GM12878 (cell line): ENCODE measurements around the gene SUGCT. TPM values are rescaled to one million over a fixed set of nuclear protein-coding genes. Genes with fewer than 3 reads are reported as not detected.

Source experiments
- ATAC-seq: fragments of 200-7000 bp; cut with Tn5 transposase; 3 replicates; pipeline ENCODE4 v1.9.1; 2020; ENCODE audit warnings: mild to moderate bottlenecking, moderate library complexity
- BruUV-seq: library from RNA; stranded (reverse); fragments of 400-500 nt; replicated peaks from 2 replicates; lab custom pipeline; 2021; lab: Mats Ljungman, UMichigan
- CTCF ChIA-PET: fragments of 300-600 bp; sonication (Branson Sonifier 250); formaldehyde crosslinking; extraction: SDS; loops from one replicate; lab custom pipeline; 2021; ENCODE audit warnings: inconsistent platforms; lab: Yijun Ruan, JAX
- POLR2A ChIA-PET: fragments of 350-600 bp; formaldehyde crosslinking; extraction: SDS; loops from one replicate; lab custom pipeline; 2021; ENCODE audit warnings: inconsistent platforms; lab: Charles Lee
- RAD21 ChIA-PET: fragments of 300-600 bp; sonication (Branson Sonifier 250); formaldehyde crosslinking; loops from one replicate; lab custom pipeline; 2023; ENCODE audit warnings: antibody characterized with exemption; ENCODE audit not compliant: unreplicated experiment; lab: Charles Lee
- SMC1A ChIA-PET: fragments of 300-600 bp; sonication (Branson Sonifier 250); formaldehyde crosslinking; loops from one replicate; lab custom pipeline; 2023; ENCODE audit not compliant: unreplicated experiment, uncharacterized antibody; lab: Charles Lee
- DNase-seq: peaks from one replicate; pipeline ENCODE4 v3.0.0-alpha.2; 2011; ENCODE audit warnings: low read depth, low spot score
- FAIRE-seq: peaks from 3 replicates; lab custom pipeline; 2011; peaks lifted over from hg19 to GRCh38; lab: Jason Lieb, UNC
- H2AFZ ChIP-seq: 2 replicates; pipeline ENCODE4 v1.6.0; 2011; ENCODE audit warnings: low read depth, low read length, control low read depth; ENCODE audit not compliant: control insufficient read depth
- H3K27ac ChIP-seq: 2 replicates; pipeline ENCODE4 v1.5.1; 2011; ENCODE audit warnings: control low read depth; ENCODE audit not compliant: control insufficient read depth, insufficient read depth
- H3K27me3 ChIP-seq, 2 experiments: replicated peaks in 1 of 2; 2 replicates each; pipeline versions ENCODE4 v1.6.0 to v1.6.1; 2011; ENCODE audit warnings: low read length in 1 of 2; ENCODE audit not compliant: control insufficient read depth in 2 of 2, insufficient read depth in 2 of 2
- H3K36me3 ChIP-seq, 2 experiments: 2 replicates each; pipeline ENCODE4 v1.5.1; 2011; ENCODE audit warnings: low read length in 1 of 2; ENCODE audit not compliant: control insufficient read depth in 2 of 2, insufficient read depth in 2 of 2
- H3K4me1 ChIP-seq: 2 replicates; pipeline ENCODE4 v1.6.1; 2011; ENCODE audit warnings: mild to moderate bottlenecking, low read length, moderate library complexity, mixed read lengths; ENCODE audit not compliant: control insufficient read depth, insufficient read depth
- H3K4me2 ChIP-seq: 2 replicates; pipeline ENCODE4 v1.6.0; 2011; ENCODE audit warnings: control low read depth; ENCODE audit not compliant: control insufficient read depth, insufficient read depth
- H3K4me3 ChIP-seq: fragments of 200-600 bp; sonication (generic); 2 replicates; pipeline ENCODE4 v1.5.1; 2016
- H3K79me2 ChIP-seq: 2 replicates; pipeline ENCODE4 v1.6.0; 2011; ENCODE audit warnings: low read length; ENCODE audit not compliant: control insufficient read depth, insufficient read depth
- H3K9ac ChIP-seq: 2 replicates; pipeline ENCODE4 v1.8.0; 2011; ENCODE audit warnings: low read length, control low read depth, mixed read lengths; ENCODE audit not compliant: control insufficient read depth, insufficient read depth
- H3K9me3 ChIP-seq: replicated peaks from 3 replicates; pipeline ENCODE4 v1.5.1; 2011; ENCODE audit warnings: mild to moderate bottlenecking, low read length; ENCODE audit not compliant: control insufficient read depth, insufficient read depth
- H4K20me1 ChIP-seq: 2 replicates; pipeline ENCODE4 v1.6.0; 2011; ENCODE audit not compliant: control insufficient read depth, insufficient read depth
- ATF2 ChIP-seq: IDR thresholded peaks from 2 replicates; pipeline ENCODE4 v1.6.1; 2012; ENCODE audit warnings: low read length, inconsistent platforms
- BCL11A ChIP-seq: IDR thresholded peaks from 2 replicates; pipeline ENCODE4 v1.6.1; 2011; ENCODE audit warnings: low read depth, low read length
- BMI1 ChIP-seq: fragments of 450-650 bp; IDR thresholded peaks from 2 replicates; pipeline ENCODE4 v1.6.1; 2016; ENCODE audit warnings: mild to moderate bottlenecking, moderate library complexity, borderline replicate concordance
- ELK1 ChIP-seq: IDR thresholded peaks from 2 replicates; pipeline ENCODE4 v1.6.1; 2012; ENCODE audit warnings: low read depth, low read length, improper control_type of control experiment
- MEF2B ChIP-seq: fragments of 450-650 bp; IDR thresholded peaks from 2 replicates; pipeline ENCODE4 v1.6.1; 2018; ENCODE audit warnings: mild to moderate bottlenecking, moderate library complexity; ENCODE audit not compliant: partially characterized antibody, poor library complexity, severe bottlenecking
- NFIC ChIP-seq: IDR thresholded peaks from 2 replicates; pipeline ENCODE4 v1.6.1; 2012; ENCODE audit warnings: low read depth, mild to moderate bottlenecking, inconsistent platforms, low read length, moderate library complexity
- POU2F2 ChIP-seq: IDR thresholded peaks from 3 replicates; pipeline ENCODE4 v1.6.1; 2011; ENCODE audit warnings: low read depth, mild to moderate bottlenecking, low read length, borderline replicate concordance
- SMC3 ChIP-seq: IDR thresholded peaks from 2 replicates; pipeline ENCODE4 v1.6.1; 2011; ENCODE audit warnings: low read length, improper control_type of control experiment, borderline replicate concordance
- STAT3 ChIP-seq: IDR thresholded peaks from 2 replicates; pipeline ENCODE4 v1.6.1; 2011; ENCODE audit warnings: low read depth, low read length, improper control_type of control experiment
- TARDBP ChIP-seq: IDR thresholded peaks from 2 replicates; pipeline ENCODE4 v1.6.1; 2016; ENCODE audit warnings: borderline replicate concordance
- TCF7 ChIP-seq: IDR thresholded peaks from 2 replicates; pipeline ENCODE4 v1.6.1; 2014; ENCODE audit warnings: antibody characterized with exemption, borderline replicate concordance
- USF1 ChIP-seq: IDR thresholded peaks from 2 replicates; pipeline ENCODE4 v1.6.1; 2011; ENCODE audit warnings: borderline replicate concordance, low read depth, mild to moderate bottlenecking, moderate library complexity, mixed read lengths, low read length; ENCODE audit not compliant: insufficient read depth; ENCODE audit errors: extremely low read length
- WGBS: methylation state at CpG from one replicate; pipeline ENCODE4 v1.1.6; 2016; ENCODE audit warnings: low lambda C conversion rate; ENCODE audit not compliant: insufficient replicate concordance, insufficient coverage; ENCODE audit errors: missing lambda C conversion rate; 5-methylcytosine and 5-hydroxymethylcytosine counted together
- in situ Hi-C: fragments of 300-500 bp; cut with MboI; formaldehyde crosslinking; loops from 9 replicates; pipeline ENCODE4 v1.14.3; 2018; ENCODE audit warnings: mixed read lengths
- intact Hi-C: fragments of 100-400 bp; cut with micrococcal nuclease; formaldehyde crosslinking; loops from one replicate; pipeline ENCODE4 v1.14.2; 2022; ENCODE audit not compliant: unreplicated experiment
- polyA plus RNA-seq, 11 experiments: library from polyadenylated mRNA; depleted of rRNA in 4 of 11; unstranded in 6 of 11; stranded (reverse) in 5 of 11; fragments of >200 nt; fragmentation: Nextera tagmentation in 4 of 11; fragmentation: Illumina TruSeq in 1 of 11; extraction: Ambion mirVana in 4 of 11; extraction: Trizol in 1 of 11; gene quantifications; 1 replicate in 1 of 11; 2 replicates in 10 of 11; pipeline versions ENCODE4 v1.2.1 to v1.2.3, GENCODE V29; 2011 to 2016; ENCODE audit warnings: inconsistent platforms in 2 of 11, missing spikeins in 2 of 11, low read depth in 1 of 11
- total RNA-seq, 4 experiments: library from RNA; depleted of rRNA in 3 of 4; stranded (reverse); fragments of >200 nt in 3 of 4; fragmentation: Illumina TruSeq in 1 of 4; extraction: Trizol in 1 of 4; gene quantifications; 2 replicates each; pipeline versions ENCODE4 v1.2.1 to v1.2.3, GENCODE V29; 2013 to 2021

The SUGCT gene
- total and polyA plus RNA-seq, 10 of the 15 experiments (the other 5 are each of a cell fraction or from before 2014, with no cell fraction given) = 0.08 to 1.2 (median 0.67) TPM; not detected in 1

GRCh38 chr7:40330408-40330807 lies 195.6 kb downstream of the SUGCT start:
- H4K20me1 ChIP-seq = no peaks in the 10 kb centered on the region
- CTCF ChIA-PET = interaction anchor here (0.6 to 1.8 kb wide), 3 partner anchors 274 to 1633 kb away, joined by 3 to 5 read pairs (median 4); no protein-coding TSS in a partner anchor
- intact Hi-C loops = loop anchor here (2.0 kb wide), 1 partner anchor 274 kb away; no protein-coding TSS in a partner anchor
- TF ChIP-seq BMI1 (no peak), STAT3 (no peak), POU2F2 (no peak), NFIC (no peak), ATF2 (no peak), BCL11A (no peak), ELK1 (no peak), TARDBP (no peak), SMC3 (no peak), TCF7 (no peak), USF1 (no peak), MEF2B (no peak)
- H2AFZ ChIP-seq = no peak overlapping the region
- H3K36me3 ChIP-seq = no peaks in the 10 kb centered on the region
- H3K27ac ChIP-seq = no peak overlapping the region
- in situ Hi-C loops = no loop called here
- no peaks in the 10 kb centered on the region for H3K9me3 ChIP-seq
- ATAC-seq = no peak
- H3K9ac ChIP-seq = no peak overlapping the region
- H3K4me2 ChIP-seq = no peak overlapping the region
- DNase-seq = no peak
- SMC1A ChIA-PET = no interaction called here
- FAIRE-seq = no peak
- no TSS peak for BruUV-seq
- POLR2A ChIA-PET = no interaction called here
- WGBS = 37% methylated on average over 5 of the region's 5 CpGs
- no peak overlapping the region for H3K4me3 ChIP-seq
- no peaks in the 10 kb centered on the region for H3K4me1 ChIP-seq
- no peaks in the 10 kb centered on the region for H3K79me2 ChIP-seq
- RAD21 ChIA-PET = interaction anchor here (0.6 to 1.9 kb wide), 3 partner anchors 14 to 1374 kb away, joined by 3 to 6 read pairs (median 3); no protein-coding TSS in a partner anchor
- H3K27me3 ChIP-seq = no peaks in the 10 kb centered on the region
